ENCODE measurements around the gene STAG3. TPM values are rescaled to one million over a fixed set of nuclear protein-coding genes. Genes with fewer than 3 reads are reported as not detected.
"Not testable (repeated sequence)": the region's sequence is repeated elsewhere in the genome, so short reads cannot be mapped to it uniquely, and the experiment has no call there.

The STAG3 gene
- total RNA-seq, 1 experiment from 2014 or later = 3.1 TPM

GRCh38 chr7:100213672-100214071 is 36.0 kb downstream of the STAG3 start:
- no peak overlapping the region for H2AFZ ChIP-seq (ENCODE audit: low read length)
- no peak for DNase-seq
- H2BK5ac ChIP-seq (ENCODE audit: insufficient read length, low read length) = no peak overlapping the region
- no peak overlapping the region for H2BK120ac ChIP-seq (ENCODE audit: low read depth, low read length, poor library complexity, severe bottlenecking)
- H3K9ac ChIP-seq (ENCODE audit: extremely low read depth, insufficient read length, low read length) = no peak overlapping the region
- Mint-ChIP-seq H3K36me3 (ENCODE audit: insufficient read depth in 1 of 3, low read depth in 3 of 3) (no peaks in the 10 kb centered on the region), H3K27me3 (ENCODE audit: low read depth) (peaks cover 65% of the 10 kb centered on the region), H3K4me3 (no peak overlapping the region), H3K9me3 (no peaks in the 10 kb centered on the region), H3K4me1 (peaks cover 13 to 32% of the 10 kb centered on the region in 2 experiments), H3K27ac (no peak overlapping the region; a peak in 1 of 7 replicates)
- no peak overlapping the region for H2AK5ac ChIP-seq (ENCODE audit: insufficient read length, low read length)
- peaks cover 3% of the 10 kb centered on the region; the same call in 1 of the 2 replicates for H3K27me3 ChIP-seq (ENCODE audit: insufficient read depth, low read length)
- no peak overlapping the region for H2BK15ac ChIP-seq (ENCODE audit: low read depth, low read length)
- no peaks in the 10 kb centered on the region for H4K20me1 ChIP-seq (ENCODE audit: control insufficient read depth, insufficient read depth, insufficient read length)
- no peak overlapping the region for H3K14ac ChIP-seq (ENCODE audit: insufficient read depth, low read length)
- H3K4me2 ChIP-seq (ENCODE audit: insufficient read depth, insufficient read length, low read length) = no peak overlapping the region
- no peak for TF ChIP-seq CTCF (conservative IDR thresholded peaks at IDR 0.05)
- H2BK12ac ChIP-seq (ENCODE audit: insufficient read length, low read depth, low read length) = no peak overlapping the region
- no peak overlapping the region for H3K56ac ChIP-seq (ENCODE audit: insufficient read length, low read depth, low read length)
- H3K4ac ChIP-seq (ENCODE audit: low read depth, low read length) = no peak overlapping the region
- H3K4me1 ChIP-seq (ENCODE audit: insufficient read depth, low read length) = no peaks in the 10 kb centered on the region
- H3K18ac ChIP-seq (ENCODE audit: insufficient read length, low read depth, low read length) = no peak overlapping the region
- WGBS (ENCODE audit: extremely low coverage, insufficient read length, low lambda C conversion rate) = no CpG with 5 or more reads among the region's 6 CpGs
- H3K23ac ChIP-seq (ENCODE audit: insufficient read length, low read depth, low read length) = no peak overlapping the region
- H3K79me1 ChIP-seq (ENCODE audit: insufficient read depth, low read depth, low read length, poor library complexity, severe bottlenecking) = no peaks in the 10 kb centered on the region
- H3K79me2 ChIP-seq (ENCODE audit: insufficient read depth, low read length) = no peaks in the 10 kb centered on the region
- H3K9me3 ChIP-seq (ENCODE audit: control insufficient read depth, low read depth, low read length) = no peaks in the 10 kb centered on the region
- no peaks in the 10 kb centered on the region for H3K23me2 ChIP-seq (ENCODE audit: insufficient read length, low read depth, low read length, poor library complexity, severe bottlenecking)
- H3T11ph ChIP-seq (ENCODE audit: low read length) = no peak overlapping the region
- H4K8ac ChIP-seq (replicated peaks; ENCODE audit: insufficient read length, low read depth, low read length) = no peak overlapping the region
- no peak overlapping the region for H3K27ac ChIP-seq (ENCODE audit: insufficient read length, low read depth, low read length)
- H4K5ac ChIP-seq (ENCODE audit: insufficient read length, low read depth, low read length) = no peak overlapping the region
- H4K91ac ChIP-seq (ENCODE audit: insufficient read length, low read depth, low read length) = no peak overlapping the region
- H2BK20ac ChIP-seq (ENCODE audit: low read depth, low read length, poor library complexity, severe bottlenecking) = no peak overlapping the region

- not testable (repeated sequence) for H3K4me2 ChIP-seq (ENCODE audit: insufficient read depth, insufficient read length, low read length); H3K36me3 Mint-ChIP-seq (ENCODE audit: insufficient read depth in 1 of 3, low read depth in 3 of 3); H3K9me3 Mint-ChIP-seq; H2BK20ac ChIP-seq (ENCODE audit: low read depth, low read length, poor library complexity, severe bottlenecking); H2BK120ac ChIP-seq (ENCODE audit: low read depth, low read length, poor library complexity, severe bottlenecking); H3K14ac ChIP-seq (ENCODE audit: insufficient read depth, low read length); H4K91ac ChIP-seq (ENCODE audit: insufficient read length, low read depth, low read length); H4K8ac ChIP-seq (replicated peaks; ENCODE audit: insufficient read length, low read depth, low read length); H2BK15ac ChIP-seq (ENCODE audit: low read depth, low read length); H3K9me3 ChIP-seq (ENCODE audit: control insufficient read depth, low read depth, low read length); H3K18ac ChIP-seq (ENCODE audit: insufficient read length, low read depth, low read length); H3K4me3 Mint-ChIP-seq; H3K27ac ChIP-seq (ENCODE audit: insufficient read length, low read depth, low read length); H3K23ac ChIP-seq (ENCODE audit: insufficient read length, low read depth, low read length); H3K79me2 ChIP-seq (ENCODE audit: insufficient read depth, low read length); H3K23me2 ChIP-seq (ENCODE audit: insufficient read length, low read depth, low read length, poor library complexity, severe bottlenecking); H2AFZ ChIP-seq (ENCODE audit: low read length); H2AK5ac ChIP-seq (ENCODE audit: insufficient read length, low read length); H2BK12ac ChIP-seq (ENCODE audit: insufficient read length, low read depth, low read length); H4K20me1 ChIP-seq (ENCODE audit: control insufficient read depth, insufficient read depth, insufficient read length); H3K4me1 ChIP-seq (ENCODE audit: insufficient read depth, low read length); H3K79me1 ChIP-seq (ENCODE audit: insufficient read depth, low read depth, low read length, poor library complexity, severe bottlenecking); H2BK5ac ChIP-seq (ENCODE audit: insufficient read length, low read length); H3K9ac ChIP-seq (ENCODE audit: extremely low read depth, insufficient read length, low read length); H3K27ac Mint-ChIP-seq; H3K56ac ChIP-seq (ENCODE audit: insufficient read length, low read depth, low read length); H3K27me3 ChIP-seq (ENCODE audit: insufficient read depth, low read length); H3T11ph ChIP-seq (ENCODE audit: low read length); H3K4ac ChIP-seq (ENCODE audit: low read depth, low read length); DNase-seq; H4K5ac ChIP-seq (ENCODE audit: insufficient read length, low read depth, low read length)
- Mint-ChIP-seq H3K4me1 (peaks cover 13 to 28% of the 10 kb centered on the region in 2 experiments), H3K27me3 (ENCODE audit: low read depth) (peaks cover 58% of the 10 kb centered on the region)
- WGBS (ENCODE audit: extremely low coverage, insufficient read length, low lambda C conversion rate) = no CpG with 5 or more reads among the region's 5 CpGs
Measured at GRCh38 chr7:100214356-100214755, 36.6 kb downstream of the STAG3 start.

All from H9 (cell line).